BLaER1 treated with 17β-estradiol and CSF1 and Interleukin-3, amounts not matched to agents 10 nM and 100 nM (cell line): ENCODE measurements around the gene EDIL3.
"Not testable (repeated sequence)": the region's sequence is repeated elsewhere in the genome, so short reads cannot be mapped to it uniquely, and the experiment has no call there.

Source experiments
- H3K27ac ChIP-seq, 11 experiments: shearing (Covaris generic); formaldehyde crosslinking; 2 replicates each; pipeline ENCODE4 v1.8.1; 2022
- H3K27me3 ChIP-seq, 11 experiments: shearing (Covaris generic); formaldehyde crosslinking; 2 replicates each; pipeline ENCODE4 v1.8.1; 2022
- H3K36me3 ChIP-seq, 11 experiments: shearing (Covaris generic); formaldehyde crosslinking; 2 replicates each; pipeline ENCODE4 v1.8.1; 2022
- H3K4me1 ChIP-seq, 10 experiments: shearing (Covaris generic); formaldehyde crosslinking; 2 replicates each; pipeline ENCODE4 v1.8.1; 2022
- H3K4me2 ChIP-seq, 11 experiments: shearing (Covaris generic); formaldehyde crosslinking; 2 replicates each; pipeline ENCODE4 v1.8.1; 2022
- H3K4me3 ChIP-seq, 10 experiments: shearing (Covaris generic); formaldehyde crosslinking; 2 replicates each; pipeline ENCODE4 v1.8.1; 2022
- H3K9ac ChIP-seq, 11 experiments: shearing (Covaris generic); formaldehyde crosslinking; 2 replicates each; pipeline ENCODE4 v1.8.1; 2022
- H3K9me3 ChIP-seq, 11 experiments: shearing (Covaris generic); formaldehyde crosslinking; replicated peaks in 1 of 11; 2 replicates each; pipeline ENCODE4 v1.8.1; 2022
- H4K20me1 ChIP-seq, 11 experiments: shearing (Covaris generic); formaldehyde crosslinking; 2 replicates each; pipeline ENCODE4 v1.8.1; 2022
- Cebpa-rat ChIP-seq, 11 experiments: shearing (Covaris generic); IDR thresholded peaks; 2 replicates each; pipeline ENCODE4 v1.8.1; 2022

Gene EDIL3

DNA sequence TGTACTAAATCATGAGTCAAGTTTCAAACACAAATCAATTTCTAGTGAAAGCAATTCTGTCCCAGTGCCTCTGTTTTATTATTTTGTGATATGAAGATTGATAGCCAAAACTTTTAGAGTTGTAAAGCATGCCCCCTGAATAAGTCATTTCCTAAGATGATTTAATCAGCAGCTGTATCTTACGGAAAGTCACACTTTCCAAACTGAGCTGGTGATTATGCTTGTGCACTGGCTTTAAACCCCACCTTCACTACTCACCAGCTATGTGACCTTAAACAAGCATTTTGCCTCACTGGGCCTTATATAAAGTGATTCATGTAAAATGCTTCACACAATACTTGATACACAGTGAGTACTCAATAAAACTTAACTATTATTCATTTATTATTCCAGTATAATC lies 78.1 kb downstream of the EDIL3 start:
- Histone ChIP-seq H4K20me1 (no peaks in the 10 kb centered on the region), H3K36me3 (no peaks in the 10 kb centered on the region), H3K4me2 (no peak overlapping the region), H3K27me3 (no peaks in the 10 kb centered on the region), H3K9ac (no peak overlapping the region), H3K4me1 (0 out of 20 replicates have a peak, but pooled peaks cover 0 to 1% (median 0%) of the 10 kb centered on the region in 10 experiments), H3K27ac (no peak overlapping the region), H3K4me3 (no peak overlapping the region), H3K9me3 (no peaks in the 10 kb centered on the region)
- TF ChIP-seq Cebpa-rat (IDR thresholded peaks at IDR 0.05) = no peak

DNA sequence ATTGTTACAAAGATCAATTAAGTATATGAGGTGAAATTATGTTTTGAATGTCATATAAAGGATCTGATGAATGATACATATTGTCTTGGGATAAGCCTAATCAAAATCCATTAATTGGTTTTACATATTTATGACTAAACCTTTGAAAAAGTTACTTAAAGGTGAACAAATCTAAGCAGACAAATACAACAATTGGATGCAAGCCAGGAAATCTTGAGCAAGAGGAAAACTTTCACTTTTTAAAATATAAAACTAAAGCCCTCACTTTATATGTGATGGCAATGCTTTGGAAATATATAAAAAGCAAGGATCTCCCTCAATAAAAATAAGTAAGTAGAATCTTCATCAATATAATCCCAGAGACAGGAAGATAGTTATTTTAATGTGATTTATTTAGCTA lies 80.1 kb downstream of the EDIL3 start:
- Histone ChIP-seq H3K4me1 (0 out of 20 replicates have a peak, but pooled peaks cover 0 to 5% (median 0%) of the 10 kb centered on the region in 10 experiments), H3K9me3 (no peaks in the 10 kb centered on the region), H3K4me3 (no peak overlapping the region), H3K27me3 (no peaks in the 10 kb centered on the region), H3K36me3 (no peaks in the 10 kb centered on the region), H3K4me2 (no peak overlapping the region), H3K9ac (no peak overlapping the region), H4K20me1 (no peaks in the 10 kb centered on the region), H3K27ac (no peak overlapping the region)
- TF ChIP-seq Cebpa-rat (IDR thresholded peaks at IDR 0.05) = no peak

DNA sequence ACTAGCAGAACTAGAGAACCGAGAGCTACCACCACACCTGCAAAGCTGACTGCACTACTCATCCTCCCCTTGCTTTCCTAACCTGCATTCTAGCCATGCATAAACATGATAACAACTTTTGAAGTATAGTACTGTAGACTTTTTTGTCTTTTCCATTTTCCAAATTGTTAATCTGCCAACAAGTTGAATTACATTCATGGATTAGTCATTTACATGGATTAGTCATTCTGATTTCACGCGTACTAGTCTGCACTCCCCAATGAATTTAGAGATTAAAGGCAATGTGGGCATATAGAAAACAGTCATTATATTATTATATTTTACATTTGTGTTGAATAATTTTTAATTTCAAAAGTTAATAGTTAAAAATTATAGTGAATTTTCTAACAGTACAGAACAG lies 81.4 kb downstream of the EDIL3 start:
- no peak for TF ChIP-seq Cebpa-rat (IDR thresholded peaks at IDR 0.05)
- Histone ChIP-seq H3K4me2 (no peak overlapping the region), H3K4me1 (0 out of 20 replicates have a peak, but pooled peaks cover 0 to 5% (median 0%) of the 10 kb centered on the region in 10 experiments)

DNA sequence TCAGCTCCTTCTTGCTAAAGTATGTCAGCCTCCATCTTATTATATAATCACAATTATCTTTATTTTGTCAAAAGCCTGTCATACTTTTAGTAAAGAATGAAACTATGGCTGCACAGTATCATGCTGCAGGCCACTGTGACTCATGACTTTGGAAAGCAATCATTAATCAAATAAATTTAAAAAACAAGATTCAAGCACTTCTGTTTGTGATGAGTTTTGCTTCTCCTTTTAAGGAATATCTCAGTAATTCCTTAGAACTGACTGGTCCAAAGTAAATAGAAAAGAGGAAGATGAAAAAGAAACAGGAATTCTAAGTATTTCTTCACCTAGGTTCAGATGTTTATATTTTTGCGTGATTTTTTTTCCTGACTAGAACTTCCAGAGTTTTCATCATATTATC lies 83.1 kb downstream of the EDIL3 start:
- Histone ChIP-seq H3K27me3 (no peaks in the 10 kb centered on the region), H4K20me1 (no peaks in the 10 kb centered on the region), H3K36me3 (no peaks in the 10 kb centered on the region), H3K4me2 (peak overlapping the region in 1 of 11 experiments; percentile 32; a peak in 1 of 22 replicates), H3K4me1 (0 out of 20 replicates have a peak, but pooled peaks cover 0 to 5% (median 0%) of the 10 kb centered on the region in 10 experiments), H3K9ac (no peak overlapping the region), H3K9me3 (no peaks in the 10 kb centered on the region), H3K27ac (no peak overlapping the region), H3K4me3 (no peak overlapping the region)
- TF ChIP-seq Cebpa-rat (IDR thresholded peaks at IDR 0.05) = no peak

More for the DNA sequence above, 81.4 kb downstream of the EDIL3 start:
- Histone ChIP-seq H3K9me3 (no peaks in the 10 kb centered on the region), H3K4me3 (no peak overlapping the region), H3K27ac (no peak overlapping the region), H3K9ac (no peak overlapping the region), H3K27me3 (no peaks in the 10 kb centered on the region), H3K36me3 (no peaks in the 10 kb centered on the region), H4K20me1 (no peaks in the 10 kb centered on the region)

DNA sequence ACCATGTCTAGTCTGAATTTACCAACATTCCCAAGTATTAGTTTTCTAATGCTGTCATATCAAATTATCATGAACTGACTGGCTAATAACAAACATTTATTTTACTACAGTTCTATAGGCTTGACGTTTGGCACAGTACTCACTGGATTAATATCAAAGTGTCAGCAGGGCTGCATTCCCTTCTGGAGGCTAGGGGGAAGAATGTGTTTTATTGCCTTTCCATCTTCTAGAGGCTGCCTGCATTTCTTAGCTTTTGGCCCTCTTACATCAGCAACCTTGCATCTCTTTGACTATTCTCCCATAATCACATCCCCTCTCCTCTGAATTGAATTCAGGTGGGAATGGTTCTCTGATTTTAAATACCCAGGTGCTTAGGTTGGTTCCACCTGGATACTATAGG lies 84.7 kb downstream of the EDIL3 start:
- H3K27me3 ChIP-seq = no peaks in the 10 kb centered on the region
- H3K4me1 ChIP-seq = 0 out of 20 replicates have a peak, but pooled peaks cover 0 to 5% (median 0%) of the 10 kb centered on the region in 10 experiments
- H3K4me3 ChIP-seq = no peak overlapping the region
- no peaks in the 10 kb centered on the region for H3K9me3 ChIP-seq
- no peak for TF ChIP-seq Cebpa-rat (IDR thresholded peaks at IDR 0.05)
- no peak overlapping the region for H3K9ac ChIP-seq
- H3K36me3 ChIP-seq = no peaks in the 10 kb centered on the region
- H3K4me2 ChIP-seq = no peak overlapping the region
- no peak overlapping the region for H3K27ac ChIP-seq
- no peaks in the 10 kb centered on the region for H4K20me1 ChIP-seq

DNA sequence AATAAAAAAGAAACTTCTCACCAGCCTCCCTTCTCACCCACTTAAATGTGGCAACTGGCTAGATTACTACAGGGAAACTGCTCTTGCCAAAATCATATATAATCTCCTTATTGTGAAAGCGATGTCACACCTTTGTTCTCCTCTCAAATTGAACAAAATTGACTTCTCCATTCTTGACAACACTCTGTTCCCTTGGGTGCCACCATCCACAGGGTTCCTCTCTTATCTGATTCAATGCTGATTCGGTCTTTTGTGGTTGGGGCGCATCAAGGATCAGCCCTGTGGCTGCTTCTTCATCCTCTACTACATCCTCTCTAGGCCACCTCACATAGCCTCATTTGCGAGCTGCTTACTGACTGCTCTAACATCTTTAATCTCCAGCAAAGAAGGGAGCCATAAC lies 86.1 kb downstream of the EDIL3 start:
- no peaks in the 10 kb centered on the region for H4K20me1 ChIP-seq
- no peak overlapping the region for H3K9ac ChIP-seq
- H3K4me2 ChIP-seq = no peak overlapping the region
- no peak for TF ChIP-seq Cebpa-rat (IDR thresholded peaks at IDR 0.05)
- H3K27me3 ChIP-seq = no peaks in the 10 kb centered on the region
- no peaks in the 10 kb centered on the region for H3K36me3 ChIP-seq
- no peak overlapping the region for H3K4me3 ChIP-seq
- 0 out of 20 replicates have a peak, but pooled peaks cover 0 to 5% (median 0%) of the 10 kb centered on the region in 10 experiments for H3K4me1 ChIP-seq
- no peaks in the 10 kb centered on the region for H3K9me3 ChIP-seq
- H3K27ac ChIP-seq = no peak overlapping the region

DNA sequence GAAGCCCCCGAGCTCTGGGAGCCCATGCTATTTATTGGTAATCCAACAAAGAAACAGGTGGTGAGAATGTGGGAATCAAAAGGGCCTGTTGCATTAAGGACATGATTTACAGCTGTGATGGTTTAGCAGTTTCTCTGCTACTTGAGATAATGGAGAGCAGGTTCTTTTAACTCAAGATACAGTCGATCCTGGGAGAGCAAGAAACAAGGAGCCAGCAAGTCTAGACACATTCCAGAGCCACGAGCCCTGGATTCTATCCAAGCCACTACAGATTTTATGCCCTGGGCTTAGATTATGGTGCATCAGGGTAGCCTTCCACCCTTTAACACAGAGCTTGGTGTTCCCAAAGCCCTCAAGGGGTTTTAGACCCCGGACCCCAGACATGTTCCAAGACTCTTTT lies 87.0 kb downstream of the EDIL3 start:
- H3K4me1 ChIP-seq, H3K4me3 ChIP-seq, H3K4me2 ChIP-seq, H4K20me1 ChIP-seq, H3K27me3 ChIP-seq, H3K9me3 ChIP-seq, H3K27ac ChIP-seq, H3K9ac ChIP-seq, H3K36me3 ChIP-seq: not testable (repeated sequence)

DNA sequence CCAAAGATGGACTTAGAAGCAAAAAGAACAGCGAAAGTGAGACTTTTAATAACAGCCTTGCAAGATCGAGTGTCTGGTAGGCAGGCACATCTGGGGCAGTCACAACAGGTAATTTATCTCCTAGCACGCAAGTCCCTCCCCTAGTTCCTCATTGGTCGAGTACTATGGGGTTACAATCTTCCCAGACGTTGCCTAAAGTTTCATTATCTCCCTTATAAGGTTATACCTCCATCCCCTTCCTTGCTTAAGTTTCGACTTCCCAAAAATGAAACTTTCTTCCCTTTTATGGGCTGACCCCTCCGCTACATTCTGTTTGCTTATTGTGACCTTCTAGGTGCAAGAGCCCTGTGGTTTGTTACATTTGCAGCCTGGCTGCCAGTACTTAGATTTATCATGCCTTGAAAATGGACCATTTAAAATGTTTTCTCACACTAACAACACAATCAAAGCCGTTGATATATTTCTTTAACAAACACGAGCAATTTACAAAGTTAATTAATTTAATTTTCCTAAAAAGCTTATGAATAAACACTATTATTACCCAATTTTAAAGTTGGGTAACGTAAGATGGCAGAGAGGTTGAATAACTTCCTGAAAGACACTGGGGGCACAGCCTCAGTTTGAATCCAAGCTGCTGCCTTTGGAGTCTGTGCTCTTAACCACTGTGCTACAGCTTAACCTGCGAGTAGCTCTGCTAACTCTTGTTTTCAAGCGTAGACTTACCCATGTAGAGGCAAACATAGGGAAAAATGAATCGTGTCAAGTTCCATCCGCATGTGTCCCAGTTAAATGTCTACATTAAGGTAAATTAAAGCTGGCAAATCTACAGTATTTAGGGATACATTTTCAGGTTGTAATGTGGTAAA lies 91.7 kb downstream of the EDIL3 start:
- Histone ChIP-seq H3K9ac (no peak overlapping the region), H4K20me1 (no peaks in the 10 kb centered on the region), H3K27ac (no peak overlapping the region), H3K9me3 (no peaks in the 10 kb centered on the region), H3K27me3 (no peaks in the 10 kb centered on the region), H3K4me3 (no peak overlapping the region), H3K4me1 (peaks cover 0 to 6% (median 5%) of the 10 kb centered on the region in 10 experiments; a peak in 9 of 20 replicates), H3K36me3 (no peaks in the 10 kb centered on the region), H3K4me2 (no peak overlapping the region)
- no peak for TF ChIP-seq Cebpa-rat (IDR thresholded peaks at IDR 0.05)

DNA sequence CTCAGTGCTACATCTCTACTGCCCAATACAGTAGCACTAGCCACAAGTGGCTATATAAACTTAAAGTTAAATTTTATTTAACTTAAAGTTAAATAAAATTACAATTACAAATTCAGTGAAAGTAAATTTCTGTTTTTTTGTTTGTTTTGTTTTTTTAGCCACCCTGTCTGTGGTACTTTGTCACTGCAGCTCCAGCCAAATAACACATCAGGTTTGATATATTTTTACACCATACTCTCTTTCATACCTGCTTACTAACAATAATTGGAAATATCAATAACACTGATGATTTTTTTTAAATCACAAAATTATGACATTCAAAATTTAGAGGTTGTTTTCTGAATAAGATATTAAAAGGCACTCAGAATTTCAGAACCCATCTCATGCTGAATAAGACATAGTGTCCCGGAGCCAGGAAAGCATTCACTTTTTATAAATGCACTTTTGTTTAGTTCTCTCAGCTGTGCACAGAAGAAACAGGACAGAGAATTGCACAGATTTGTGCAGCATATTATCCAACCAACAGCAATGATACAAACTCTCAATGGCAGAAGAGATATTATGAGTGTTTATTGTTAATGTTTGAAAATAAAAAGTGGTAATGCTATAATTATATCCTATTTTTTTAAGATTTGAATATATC lies 92.6 kb downstream of the EDIL3 start:
- no peak overlapping the region for H3K9ac ChIP-seq
- TF ChIP-seq Cebpa-rat (IDR thresholded peaks at IDR 0.05) = no peak
- peaks cover 0 to 15% (median 11%) of the 10 kb centered on the region in 10 experiments; a peak in 10 of 20 replicates for H3K4me1 ChIP-seq
- no peaks in the 10 kb centered on the region for H3K9me3 ChIP-seq
- no peak overlapping the region for H3K27ac ChIP-seq
- no peaks in the 10 kb centered on the region for H3K36me3 ChIP-seq
- H4K20me1 ChIP-seq = no peaks in the 10 kb centered on the region
- no peak overlapping the region for H3K4me3 ChIP-seq
- H3K27me3 ChIP-seq = no peaks in the 10 kb centered on the region
- H3K4me2 ChIP-seq = no peak overlapping the region
